Hepatocyte (in vitro differentiated cells): ENCODE data around the gene PRRC2A. TPM values are rescaled to one million over a fixed set of nuclear protein-coding genes. Genes with fewer than 3 reads are reported as not detected.

Experiments used
- DNase-seq: peaks from one replicate; pipeline ENCODE4 v3.0.0-alpha.2; 2016; ENCODE audit warnings: low spot score
- H2AFZ ChIP-seq: fragments of 200-600 bp; sonication (generic); 2 replicates; pipeline ENCODE4 v1.6.0; 2016; ENCODE audit warnings: antibody characterized with exemption, mild to moderate bottlenecking
- H3K27ac ChIP-seq: fragments of 200-600 bp; sonication (generic); 2 replicates; pipeline ENCODE4 v1.5.1; 2016; ENCODE audit warnings: mild to moderate bottlenecking
- H3K27me3 ChIP-seq: fragments of 200-600 bp; sonication (generic); 2 replicates; pipeline ENCODE4 v1.6.1; 2016
- H3K36me3 ChIP-seq: fragments of 200-600 bp; sonication (generic); replicated peaks from 2 replicates; pipeline ENCODE4 v1.5.1; 2016; ENCODE audit warnings: low read depth; ENCODE audit not compliant: insufficient read depth
- H3K4me1 ChIP-seq: fragments of 200-600 bp; sonication (generic); 2 replicates; pipeline ENCODE4 v1.5.1; 2016; ENCODE audit warnings: mild to moderate bottlenecking, moderate library complexity; ENCODE audit not compliant: insufficient read depth
- H3K4me2 ChIP-seq: fragments of 200-600 bp; sonication (generic); 2 replicates; pipeline ENCODE4 v1.6.0; 2016
- H3K4me3 ChIP-seq: fragments of 200-600 bp; sonication (generic); 2 replicates; pipeline ENCODE4 v1.5.1; 2016; ENCODE audit warnings: mild to moderate bottlenecking
- H3K79me2 ChIP-seq: fragments of 200-600 bp; sonication (generic); 2 replicates; pipeline ENCODE4 v1.6.0; 2017; ENCODE audit warnings: mild to moderate bottlenecking
- H3K9me2 ChIP-seq: fragments of 200-600 bp; sonication (generic); replicated peaks from 2 replicates; pipeline ENCODE4 v1.6.0; 2017; ENCODE audit warnings: mild to moderate bottlenecking; ENCODE audit not compliant: insufficient read depth
- H3K9me3 ChIP-seq: fragments of 200-600 bp; sonication (generic); 2 replicates; pipeline ENCODE4 v1.5.1; 2016; ENCODE audit warnings: low read depth, mild to moderate bottlenecking
- H4K20me1 ChIP-seq: fragments of 200-600 bp; sonication (generic); 2 replicates; pipeline ENCODE4 v1.6.0; 2016; ENCODE audit warnings: mild to moderate bottlenecking; ENCODE audit not compliant: insufficient read depth, poor library complexity, severe bottlenecking
- CTCF ChIP-seq: fragments of 200-600 bp; sonication (generic); IDR thresholded peaks from 2 replicates; pipeline ENCODE4 v1.5.1; 2016; ENCODE audit warnings: antibody characterized with exemption, mild to moderate bottlenecking; ENCODE audit not compliant: poor library complexity
- EZH2 ChIP-seq: fragments of 200-600 bp; sonication (generic); IDR thresholded peaks from 2 replicates; pipeline ENCODE4 v1.6.1; 2016; ENCODE audit warnings: antibody characterized with exemption, mild to moderate bottlenecking, borderline replicate concordance
- EZH2phosphoT487 ChIP-seq: fragments of 200-600 bp; sonication (generic); IDR thresholded peaks from one replicate; pipeline ENCODE4 v1.6.1; 2018; ENCODE audit warnings: antibody characterized with exemption, mild to moderate bottlenecking, low read depth, moderate library complexity; ENCODE audit not compliant: unreplicated experiment, severe bottlenecking
- WGBS: methylation state at CpG from one replicate; pipeline ENCODE4 v1.1.6; 2016; ENCODE audit warnings: low lambda C conversion rate; ENCODE audit errors: missing lambda C conversion rate; 5-methylcytosine and 5-hydroxymethylcytosine counted together
- polyA plus RNA-seq: library from polyadenylated mRNA; unstranded; fragments of >200 nt; fragmentation: Nextera tagmentation; extraction: Ambion mirVana; gene quantifications from 2 replicates; pipeline ENCODE4 v1.2.1, GENCODE V29; 2016
- total RNA-seq: library from RNA; depleted of rRNA; stranded (reverse); fragments of >200 nt; gene quantifications from 2 replicates; pipeline ENCODE4 v1.2.3, GENCODE V29; 2014

Gene PRRC2A
- total and polyA plus RNA-seq, 2 experiments from 2014 or later: 47.5 to 50.2 TPM

GRCh38 chr6:31597006-31597405 lies 23.5 kb upstream of the PRRC2A start:
- no peaks in the 10 kb centered on the region for H3K9me3 ChIP-seq
- no peaks in the 10 kb centered on the region for H3K9me2 ChIP-seq
- H3K4me2 ChIP-seq: no peak overlapping the region
- H3K79me2 ChIP-seq: no peaks in the 10 kb centered on the region
- TF ChIP-seq EZH2phosphoT487 (no peak), CTCF (peak; percentile 21)
- no peak overlapping the region for H3K4me3 ChIP-seq
- no peaks in the 10 kb centered on the region for H3K36me3 ChIP-seq
- no peak for DNase-seq
- H4K20me1 ChIP-seq: no peaks in the 10 kb centered on the region
- H3K27ac ChIP-seq: no peak overlapping the region
- H3K27me3 ChIP-seq: no peaks in the 10 kb centered on the region
- WGBS: 39% methylated on average over 2 of the region's 2 CpGs
- H2AFZ ChIP-seq: no peak overlapping the region
- no peaks in the 10 kb centered on the region for H3K4me1 ChIP-seq

- Histone ChIP-seq H3K4me3 (no peak overlapping the region), H3K4me2 (no peak overlapping the region), H3K9me3 (no peaks in the 10 kb centered on the region), H3K9me2 (no peaks in the 10 kb centered on the region), H3K27ac (no peak overlapping the region), H3K79me2 (no peaks in the 10 kb centered on the region), H3K4me1 (no peaks in the 10 kb centered on the region), H3K27me3 (no peaks in the 10 kb centered on the region), H2AFZ (no peak overlapping the region), H3K36me3 (no peaks in the 10 kb centered on the region), H4K20me1 (no peaks in the 10 kb centered on the region)
- no peak for DNase-seq
- TF ChIP-seq EZH2 (no peak), CTCF (no peak), EZH2phosphoT487 (no peak)
- 73% methylated on average over 1 of the region's 1 CpG for WGBS
Measured at GRCh38 chr6:31607317-31607716, 13.2 kb upstream of the PRRC2A start.

DNA sequence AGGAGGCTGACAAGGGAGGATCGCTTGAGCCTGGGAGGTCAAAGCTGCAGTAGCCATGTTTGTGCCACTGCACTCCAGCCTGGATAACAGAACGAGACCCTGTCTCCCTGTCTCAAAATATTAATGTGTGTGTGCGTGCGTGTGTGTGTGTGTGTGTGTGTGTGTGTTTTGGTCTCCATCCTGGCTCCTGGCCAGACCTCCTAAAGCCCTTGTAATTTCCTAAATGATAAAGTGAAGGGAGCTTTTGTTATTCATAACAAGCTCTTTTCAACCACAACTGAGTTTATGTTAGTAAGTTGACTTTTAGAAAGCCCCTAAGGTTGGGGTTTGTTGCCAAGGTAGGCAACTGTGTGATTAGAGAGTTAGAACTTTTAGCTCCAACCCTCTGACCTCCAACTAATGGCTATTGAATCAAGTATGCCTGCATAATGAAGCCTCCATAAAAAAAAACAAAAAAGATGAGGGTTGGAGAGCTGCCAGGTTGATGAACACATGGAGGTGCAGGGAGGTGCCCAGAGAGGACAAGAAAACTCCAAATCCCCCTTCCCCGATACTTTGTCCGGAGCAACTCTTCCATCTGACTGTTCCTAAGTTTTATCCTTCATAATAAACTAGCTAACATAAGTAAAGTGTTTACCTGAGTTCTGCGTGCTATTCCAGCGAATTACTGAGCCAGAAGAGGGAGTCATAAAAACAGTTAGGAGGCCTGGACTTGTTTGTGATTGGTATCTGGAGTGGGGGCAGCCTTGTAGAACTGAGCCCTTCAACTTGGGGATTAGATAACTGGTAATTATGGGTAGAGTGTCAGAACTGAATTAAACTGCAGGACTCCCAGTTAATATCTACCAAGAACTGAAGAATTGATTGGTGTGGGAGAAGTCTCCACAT lies 10.8 kb upstream of the PRRC2A start:
- no peak overlapping the region for H3K27ac ChIP-seq
- no peak overlapping the region for H3K4me3 ChIP-seq
- no peak overlapping the region for H3K4me2 ChIP-seq
- no peaks in the 10 kb centered on the region for H3K9me3 ChIP-seq
- no peaks in the 10 kb centered on the region for H3K79me2 ChIP-seq
- no peak for DNase-seq
- TF ChIP-seq EZH2phosphoT487 (no peak), EZH2 (no peak), CTCF (no peak)
- no peak overlapping the region for H2AFZ ChIP-seq
- peaks cover 3% of the 10 kb centered on the region for H3K4me1 ChIP-seq
- H3K36me3 ChIP-seq: no peaks in the 10 kb centered on the region
- no peaks in the 10 kb centered on the region for H3K9me2 ChIP-seq
- WGBS: 63% methylated on average over 8 of the region's 8 CpGs
- H3K27me3 ChIP-seq: no peaks in the 10 kb centered on the region
- no peaks in the 10 kb centered on the region for H4K20me1 ChIP-seq
